Rectal smooth muscle tissue (tissue), 1 donor: ENCODE data around the gene MID1.
"Not testable (repeated sequence)": the region's sequence is repeated elsewhere in the genome, so short reads cannot be mapped to it uniquely, and the experiment has no call there.

Experiments used
- H3K27ac ChIP-seq: one replicate; pipeline ENCODE4 v1.7.0; 2013; ENCODE audit warnings: low read depth, low read length, inconsistent platforms
- H3K27me3 ChIP-seq: one replicate; pipeline ENCODE4 v1.7.0; 2013; ENCODE audit warnings: low read length; ENCODE audit not compliant: control insufficient read depth, insufficient read depth
- H3K36me3 ChIP-seq: one replicate; pipeline ENCODE4 v1.7.0; 2013; ENCODE audit warnings: low read length; ENCODE audit not compliant: control insufficient read depth, insufficient read depth
- H3K4me1 ChIP-seq: one replicate; pipeline ENCODE4 v1.7.0; 2013; ENCODE audit warnings: low read length; ENCODE audit not compliant: control insufficient read depth, insufficient read depth
- H3K4me3 ChIP-seq: one replicate; pipeline ENCODE4 v1.7.0; 2013; ENCODE audit warnings: low read length
- H3K9ac ChIP-seq: one replicate; pipeline ENCODE4 v1.7.0; 2013; ENCODE audit warnings: low read length

MID1 gene

GRCh38 chrX:10615931-10616774, 4.2 kb downstream of the MID1 start:
- peaks cover 4% of the 10 kb centered on the region for H3K4me1 ChIP-seq
- peak overlapping the region; percentile 25 for H3K27ac ChIP-seq
- H3K27me3 ChIP-seq, result no peaks in the 10 kb centered on the region
- no peak overlapping the region for H3K9ac ChIP-seq
- H3K4me3 ChIP-seq, result no peak overlapping the region
- H3K36me3 ChIP-seq, result no peaks in the 10 kb centered on the region

DNA sequence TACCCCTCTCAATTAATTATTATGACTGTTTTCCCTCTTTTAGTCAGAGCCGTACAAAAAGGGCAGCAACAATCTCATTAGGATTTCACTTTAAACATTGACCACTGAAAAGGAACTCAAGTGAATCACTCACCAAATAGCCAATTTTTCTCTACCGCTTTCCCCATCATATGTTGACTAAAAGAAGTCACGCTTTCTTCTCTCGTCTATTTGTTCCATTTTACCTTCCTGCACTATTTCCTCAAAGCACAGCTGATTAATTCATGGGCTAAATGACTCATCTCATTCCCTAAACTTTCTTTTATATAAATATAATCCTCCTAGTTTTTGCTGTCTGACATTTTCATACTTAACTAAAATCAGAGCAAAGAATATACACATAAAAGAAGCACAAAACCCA, 8.2 kb downstream of the MID1 start:
- Histone ChIP-seq H3K4me1 (peaks cover 4% of the 10 kb centered on the region), H3K36me3 (no peaks in the 10 kb centered on the region), H3K27me3 (no peaks in the 10 kb centered on the region), H3K9ac (no peak overlapping the region), H3K4me3 (no peak overlapping the region), H3K27ac (no peak overlapping the region)

- Histone ChIP-seq H3K27ac (no peak overlapping the region), H3K4me1 (peaks cover 4% of the 10 kb centered on the region), H3K4me3 (no peak overlapping the region)
These were observed 8.8 kb downstream of the MID1 start for GRCh38 chrX:10611441-10612090.

DNA sequence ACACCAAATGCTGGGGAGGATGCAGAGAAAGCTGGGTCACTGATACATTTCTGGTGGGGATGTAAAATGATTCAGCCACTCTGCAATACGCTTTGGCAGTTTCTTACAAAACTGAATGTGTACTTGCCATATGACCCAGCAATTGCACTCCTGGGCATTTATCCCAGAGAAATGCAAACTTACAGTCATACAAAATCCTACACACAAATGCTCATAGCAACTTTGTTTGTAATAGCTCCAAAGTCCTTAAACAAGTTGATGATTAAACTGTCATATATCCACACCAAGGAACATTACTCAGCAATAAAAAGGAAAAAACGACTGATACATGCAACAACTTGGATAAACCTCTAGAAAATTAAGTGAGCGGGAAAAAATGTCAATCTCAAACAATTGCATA, 12.3 kb downstream of the MID1 start:
- H3K27me3 ChIP-seq, result no peaks in the 10 kb centered on the region
- H3K4me1 ChIP-seq, result peaks cover 4% of the 10 kb centered on the region
- no peak overlapping the region for H3K27ac ChIP-seq
- no peak overlapping the region for H3K9ac ChIP-seq
- H3K36me3 ChIP-seq, result no peaks in the 10 kb centered on the region
- no peak overlapping the region for H3K4me3 ChIP-seq

More at GRCh38 chrX:10611441-10612090, 8.8 kb downstream of the MID1 start:
- H3K9ac ChIP-seq, result no peak overlapping the region
- H3K36me3 ChIP-seq, result no peaks in the 10 kb centered on the region
- no peaks in the 10 kb centered on the region for H3K27me3 ChIP-seq

DNA sequence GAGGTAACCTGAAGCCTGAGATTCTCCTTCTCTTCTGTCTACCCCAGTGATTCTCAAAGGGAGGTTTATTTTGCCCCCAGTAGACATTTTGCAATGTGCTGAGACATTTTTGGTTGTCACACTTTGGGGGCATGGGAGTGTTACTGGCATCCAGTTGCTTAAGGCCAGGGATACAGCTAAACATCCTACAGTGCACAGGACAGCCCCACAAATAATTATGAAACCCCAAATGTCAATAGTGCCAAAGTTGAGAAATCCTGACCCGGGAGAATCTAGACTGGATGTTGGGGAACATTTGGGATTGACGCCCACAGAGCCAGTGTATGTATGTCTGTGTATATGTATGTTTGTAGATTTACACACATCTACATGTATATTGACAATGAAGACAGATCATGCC, 13.2 kb downstream of the MID1 start:
- Histone ChIP-seq H3K27ac (no peak overlapping the region), H3K4me1 (peaks cover 4% of the 10 kb centered on the region), H3K27me3 (no peaks in the 10 kb centered on the region), H3K36me3 (no peaks in the 10 kb centered on the region), H3K9ac (no peak overlapping the region), H3K4me3 (no peak overlapping the region)

- H3K27me3 ChIP-seq, result no peaks in the 10 kb centered on the region
- H3K4me3 ChIP-seq, result no peak overlapping the region
- H3K4me1 ChIP-seq, result peaks cover 4% of the 10 kb centered on the region
- no peak overlapping the region for H3K9ac ChIP-seq
- H3K27ac ChIP-seq, result no peak overlapping the region
- H3K36me3 ChIP-seq, result no peaks in the 10 kb centered on the region
These were observed 16.8 kb downstream of the MID1 start for GRCh38 chrX:10603612-10604011.

DNA sequence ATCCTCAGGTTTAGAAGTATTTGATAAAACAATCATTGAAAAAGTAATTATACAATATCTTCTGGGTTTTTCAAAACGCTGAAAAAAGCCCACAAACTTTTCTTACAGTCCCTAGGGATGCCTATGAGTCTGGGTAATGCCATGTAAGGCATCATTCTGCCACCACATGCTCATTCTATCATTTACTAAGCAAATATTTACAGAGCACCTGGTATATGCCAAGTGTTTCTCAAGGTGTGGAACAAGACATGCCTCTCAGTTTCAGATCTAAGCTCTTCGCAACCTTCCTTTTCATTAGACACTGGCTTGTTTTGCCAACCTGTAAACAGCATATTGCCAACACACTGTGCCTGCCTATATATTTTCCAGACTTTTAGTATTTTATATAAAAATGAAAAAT, 17.7 kb downstream of the MID1 start:
- Histone ChIP-seq H3K4me3 (no peak overlapping the region), H3K36me3 (no peaks in the 10 kb centered on the region), H3K27me3 (no peaks in the 10 kb centered on the region), H3K4me1 (peaks cover 4% of the 10 kb centered on the region), H3K9ac (no peak overlapping the region), H3K27ac (no peak overlapping the region)

DNA sequence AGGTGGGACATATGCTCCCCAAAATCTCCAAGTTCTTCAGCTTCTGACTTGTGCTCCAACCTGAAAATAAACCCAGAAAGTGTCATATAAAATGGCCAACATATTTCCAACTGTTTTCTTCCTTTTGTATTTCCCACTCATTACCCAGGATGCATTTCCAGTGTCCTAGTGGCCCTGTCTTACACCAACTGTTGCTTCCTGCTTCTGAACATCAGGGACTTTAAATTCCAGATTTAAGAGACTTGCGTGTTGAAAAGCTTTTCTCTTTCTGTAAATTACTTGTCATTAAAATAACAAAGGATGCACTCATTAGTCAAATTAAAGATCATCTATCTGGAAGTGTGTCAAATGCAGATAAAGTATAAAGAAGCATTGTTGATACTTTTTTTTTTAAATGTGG, 19.9 kb downstream of the MID1 start:
- Histone ChIP-seq H3K9ac (no peak overlapping the region), H3K27ac (no peak overlapping the region), H3K36me3 (no peaks in the 10 kb centered on the region), H3K27me3 (no peaks in the 10 kb centered on the region), H3K4me3 (no peak overlapping the region), H3K4me1 (peaks cover 4% of the 10 kb centered on the region)

- H3K4me3 ChIP-seq, result no peak overlapping the region
- H3K9ac ChIP-seq, result no peak overlapping the region
- no peak overlapping the region for H3K27ac ChIP-seq
- H3K4me1 ChIP-seq, result peaks cover 2% of the 10 kb centered on the region
- no peaks in the 10 kb centered on the region for H3K36me3 ChIP-seq
- no peaks in the 10 kb centered on the region for H3K27me3 ChIP-seq
These were observed 21.8 kb downstream of the MID1 start for GRCh38 chrX:10598540-10598939.

DNA sequence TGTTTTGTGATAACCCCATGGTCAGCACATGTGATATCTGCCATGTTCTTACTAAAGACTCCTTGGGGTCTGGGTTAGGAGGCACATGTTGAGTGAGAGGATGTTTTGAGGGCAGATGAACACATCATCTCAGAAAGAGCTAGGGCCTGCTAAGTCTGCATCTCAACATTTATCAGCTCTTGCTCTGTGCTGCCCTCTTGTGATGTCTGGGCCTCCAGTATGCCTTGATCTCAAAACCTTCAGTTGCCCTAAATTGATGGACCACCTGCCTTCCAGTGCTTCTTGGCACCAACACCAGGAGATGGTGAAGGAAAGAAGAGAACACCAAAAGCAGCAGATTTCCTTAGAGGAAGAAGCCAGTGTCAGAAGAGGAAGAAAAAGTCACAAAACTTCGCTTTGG, 22.5 kb downstream of the MID1 start:
- Histone ChIP-seq H3K4me1 (no peaks in the 10 kb centered on the region), H3K4me3 (no peak overlapping the region), H3K36me3 (no peaks in the 10 kb centered on the region), H3K27me3 (no peaks in the 10 kb centered on the region), H3K9ac (no peak overlapping the region), H3K27ac (no peak overlapping the region)

- no peaks in the 10 kb centered on the region for H3K27me3 ChIP-seq
- H3K36me3 ChIP-seq, result no peaks in the 10 kb centered on the region
- H3K4me1 ChIP-seq, result no peaks in the 10 kb centered on the region
- no peak overlapping the region for H3K9ac ChIP-seq
- no peak overlapping the region for H3K27ac ChIP-seq
- no peak overlapping the region for H3K4me3 ChIP-seq
These were observed 28.7 kb downstream of the MID1 start for GRCh38 chrX:10591363-10592335.

DNA sequence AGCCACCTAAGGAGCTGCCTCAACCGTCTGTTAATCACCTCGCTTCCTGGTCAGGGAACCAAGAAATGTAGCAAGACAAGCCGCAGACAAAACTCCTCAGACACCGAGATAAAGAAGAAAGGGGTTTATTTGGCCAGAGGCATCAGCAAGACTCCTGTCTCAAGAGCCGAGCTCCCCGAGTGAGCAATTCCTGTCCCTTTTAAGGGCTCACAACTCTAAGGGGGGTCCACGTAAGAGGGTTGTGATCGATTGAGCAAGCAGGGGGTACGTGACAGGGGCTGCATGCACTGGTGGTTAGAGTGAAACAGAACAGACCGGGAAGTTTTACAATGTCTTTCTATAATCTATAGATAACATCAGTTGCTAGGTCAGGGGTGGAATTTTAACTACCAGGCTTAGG, 30.6 kb downstream of the MID1 start:
- not testable (repeated sequence) for H3K27me3 ChIP-seq, H3K27ac ChIP-seq, H3K4me1 ChIP-seq, H3K9ac ChIP-seq, H3K36me3 ChIP-seq, H3K4me3 ChIP-seq
